T-cell (primary cell): ENCODE measurements around the gene LAIR1. TPM values are rescaled to one million over a fixed set of nuclear protein-coding genes. Genes with fewer than 3 reads are reported as not detected.
"Not testable (repeated sequence)": the region's sequence is repeated elsewhere in the genome, so short reads cannot be mapped to it uniquely, and the experiment has no call there.

ENCODE experiments used
- ATAC-seq, 4 experiments: fragments of 200-7000 bp in 3 of 4; fragments of 150-1000 bp in 1 of 4; cut with Tn5 transposase; replicated peaks in 1 of 4; 1 replicate in 3 of 4; 2 replicates in 1 of 4; pipeline ENCODE4 v1.10.0; 2021; ENCODE audit warnings: moderate library complexity in 3 of 4, mild to moderate bottlenecking in 2 of 4, moderate number of reproducible peaks in 1 of 4
- CTCF ChIA-PET, 2 donors: fragments of 300-600 bp; sonication (Branson Sonifier 250); formaldehyde crosslinking; loops; one replicate each; lab custom pipeline; 2022; ENCODE audit warnings: antibody characterized with exemption in 2 of 2; lab: Charles Lee
- POLR2A ChIA-PET, 2 donors: fragments of 300-600 bp; sonication (Branson Sonifier 250); formaldehyde crosslinking; loops; one replicate each; lab custom pipeline; 2022; ENCODE audit warnings: antibody characterized with exemption in 2 of 2; lab: Charles Lee
- DNase-seq, 35 experiments: peaks; one replicate each; pipeline versions ENCODE4 v3.0.0 to v3.0.0-alpha.2; 2013 to 2023
- H3K27ac ChIP-seq: one replicate; pipeline ENCODE4 v1.5.1; 2013; ENCODE audit warnings: low read length
- H3K27me3 ChIP-seq, 2 experiments: replicated peaks in 1 of 2; 1 replicate in 1 of 2; 2 replicates in 1 of 2; pipeline versions ENCODE4 v1.6.1 to v1.7.0; 2013; ENCODE audit warnings: low read length in 1 of 2, mixed read lengths in 1 of 2; ENCODE audit not compliant: control insufficient read depth in 2 of 2, insufficient read depth in 2 of 2; ENCODE audit errors: extremely low read depth in 1 of 2
- H3K36me3 ChIP-seq, 2 donors: 1 replicate in 1 of 2; 2 replicates in 1 of 2; pipeline versions ENCODE4 v1.6.1 to v1.7.0; 2013; ENCODE audit warnings: low read length in 1 of 2; ENCODE audit not compliant: control insufficient read depth in 2 of 2, insufficient read depth in 1 of 2; ENCODE audit errors: extremely low read depth in 1 of 2
- H3K4me1 ChIP-seq, 2 experiments: 1 replicate in 1 of 2; 2 replicates in 1 of 2; pipeline versions ENCODE4 v1.6.1 to v1.7.0; 2013; ENCODE audit warnings: low read length in 2 of 2, mixed read lengths in 1 of 2; ENCODE audit not compliant: insufficient read depth in 2 of 2, control insufficient read depth in 1 of 2; ENCODE audit errors: extremely low read depth in 1 of 2
- H3K4me3 ChIP-seq, 2 donors: 1 replicate in 1 of 2; 2 replicates in 1 of 2; pipeline versions ENCODE4 v1.5.1 to v1.7.0; 2013; ENCODE audit warnings: mild to moderate bottlenecking in 2 of 2, low read length in 1 of 2, moderate library complexity in 1 of 2; ENCODE audit not compliant: control insufficient read depth in 1 of 2; ENCODE audit errors: extremely low read depth in 1 of 2
- H3K9me3 ChIP-seq: 2 replicates; pipeline ENCODE4 v1.7.0; 2013
- H3K27ac Mint-ChIP-seq, 2 donors: one replicate each; pipeline ENCODE4 v1.8.0; 2020 to 2021; ENCODE audit warnings: mild to moderate bottlenecking in 2 of 2, mixed read lengths in 2 of 2
- H3K27me3 Mint-ChIP-seq, 2 donors: one replicate each; pipeline ENCODE4 v1.8.0; 2021 to 2022; ENCODE audit warnings: mixed read lengths in 2 of 2
- H3K36me3 Mint-ChIP-seq: one replicate; pipeline ENCODE4 v1.8.0; 2021; ENCODE audit warnings: mixed read lengths
- H3K4me1 Mint-ChIP-seq, 3 donors: one replicate each; pipeline ENCODE4 v1.8.0; 2020 to 2022; ENCODE audit warnings: mixed read lengths in 3 of 3, mild to moderate bottlenecking in 1 of 3
- H3K4me3 Mint-ChIP-seq, 3 donors: one replicate each; pipeline ENCODE4 v1.8.0; 2020 to 2022; ENCODE audit warnings: mild to moderate bottlenecking in 3 of 3, mixed read lengths in 3 of 3, moderate library complexity in 3 of 3
- H3K9me3 Mint-ChIP-seq, 3 donors: one replicate each; pipeline ENCODE4 v1.8.0; 2020 to 2022; ENCODE audit warnings: mixed read lengths in 3 of 3
- WGBS: methylation state at CpG from one replicate; pipeline ENCODE4 v1.1.5; 2013; ENCODE audit warnings: missing lambda C conversion rate; ENCODE audit not compliant: insufficient coverage; 5-methylcytosine and 5-hydroxymethylcytosine counted together
- total RNA-seq, 35 experiments: library from RNA in 6 of 35; stranded (reverse) in 6 of 35; fragments of 120-200 nt in 1 of 35; gene quantifications; one replicate each; pipeline versions ENCODE4 v1.2.1 to v1.2.4 and lab custom pipeline; 2013 to 2026

LAIR1 gene
- total RNA-seq, 5 donors from 2014 or later (not counting 1 experiment from before 2014, with no cell fraction given) = 40.2 to 66.0 (median 59.7) TPM

- Histone ChIP-seq H3K4me3 (no peak overlapping the region), H3K27me3 (peaks cover 0 to 14% of the 10 kb centered on the region in 2 experiments), H3K27ac (no peak overlapping the region), H3K9me3 (no peaks in the 10 kb centered on the region), H3K36me3 (no peaks in the 10 kb centered on the region), H3K4me1 (peaks cover 0 to 5% of the 10 kb centered on the region in 2 experiments)
- Mint-ChIP-seq H3K36me3 (no peaks in the 10 kb centered on the region), H3K27ac (no peak overlapping the region), H3K4me1 (peaks cover 8 to 15% (median 14%) of the 10 kb centered on the region in 3 donors), H3K9me3 (no peaks in the 10 kb centered on the region), H3K27me3 (no peaks in the 10 kb centered on the region), H3K4me3 (no peak overlapping the region)
- WGBS = 48% methylated on average over 2 of the region's 7 CpGs
- ChIA-PET POLR2A (no interaction called here), CTCF (no interaction called here)
- DNase-seq = no peak
- no peak for ATAC-seq
These were observed 33.1 kb downstream of the LAIR1 start for GRCh38 chr19:54331626-54332025.

- Histone ChIP-seq H3K36me3 (no peaks in the 10 kb centered on the region), H3K27ac (no peak overlapping the region), H3K4me3 (no peak overlapping the region), H3K4me1 (peaks cover 0 to 10% of the 10 kb centered on the region in 2 experiments), H3K27me3 (peaks cover 0 to 11% of the 10 kb centered on the region in 2 experiments), H3K9me3 (no peaks in the 10 kb centered on the region)
- Mint-ChIP-seq H3K4me1 (peaks cover 14 to 24% (median 22%) of the 10 kb centered on the region in 3 donors), H3K27ac (no peak overlapping the region), H3K36me3 (no peaks in the 10 kb centered on the region), H3K27me3 (peaks cover 4% of the 10 kb centered on the region in 2 donors), H3K4me3 (no peak overlapping the region), H3K9me3 (no peaks in the 10 kb centered on the region)
- 91% methylated on average over 9 of the region's 14 CpGs for WGBS
- ChIA-PET CTCF (interaction anchor here in 1 of 2 donors (0.6 kb wide), 1 partner anchor 728 kb away, joined by 6 read pairs; no protein-coding TSS in a partner anchor), POLR2A (no interaction called here)
- no peak for ATAC-seq
- DNase-seq = no peak
These were observed 35.1 kb downstream of the LAIR1 start for GRCh38 chr19:54329476-54330165.

DNA sequence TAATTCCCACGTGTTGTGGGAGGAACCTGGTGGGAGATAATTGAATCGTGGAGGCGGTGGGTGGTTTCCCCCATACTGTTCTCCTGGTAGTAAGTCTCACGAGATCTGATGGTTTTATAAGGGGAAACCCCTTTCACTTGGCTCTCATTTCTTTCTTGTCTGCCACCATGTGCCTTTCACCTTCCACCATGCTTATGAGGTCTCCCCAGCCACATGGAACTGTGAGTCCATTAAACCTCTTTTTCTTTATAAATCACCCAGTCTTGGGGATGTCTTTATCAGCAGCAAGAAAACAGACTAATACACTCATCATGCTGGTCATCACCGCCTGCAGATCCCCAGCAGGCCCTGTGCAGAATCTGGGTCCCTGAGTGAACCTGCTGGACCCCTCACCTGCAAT lies 36.0 kb downstream of the LAIR1 start:
- H3K4me3 Mint-ChIP-seq, DNase-seq, H3K27me3 Mint-ChIP-seq, H3K4me3 ChIP-seq, H3K4me1 ChIP-seq, H3K9me3 Mint-ChIP-seq, H3K36me3 ChIP-seq, H3K27ac Mint-ChIP-seq, ATAC-seq, H3K27ac ChIP-seq, POLR2A ChIA-PET, CTCF ChIA-PET, H3K36me3 Mint-ChIP-seq, H3K9me3 ChIP-seq: not testable (repeated sequence)
- H3K27me3 ChIP-seq = peaks cover 0 to 11% of the 10 kb centered on the region in 2 experiments
- WGBS = 100% methylated on average over 1 of the region's 5 CpGs
- peaks cover 14 to 24% (median 22%) of the 10 kb centered on the region in 3 donors for H3K4me1 Mint-ChIP-seq

- ATAC-seq (peak in 2 of 4 experiments; percentile 6 to 8), DNase-seq (no peak)
- ChIA-PET CTCF (no interaction called here), POLR2A (interaction anchor here in 1 of 2 donors (0.7 kb wide), 1 partner anchor 46 kb away, joined by 3 read pairs; no protein-coding TSS in a partner anchor)
- Mint-ChIP-seq H3K27me3 (peaks cover 8 to 11% of the 10 kb centered on the region in 2 donors), H3K36me3 (no peaks in the 10 kb centered on the region), H3K27ac (no peak overlapping the region), H3K9me3 (no peaks in the 10 kb centered on the region), H3K4me1 (peaks cover 14 to 24% (median 22%) of the 10 kb centered on the region in 3 donors), H3K4me3 (no peak overlapping the region)
- Histone ChIP-seq H3K27ac (no peak overlapping the region), H3K27me3 (peaks cover 0 to 6% of the 10 kb centered on the region in 2 experiments), H3K4me3 (no peak overlapping the region), H3K9me3 (no peaks in the 10 kb centered on the region), H3K4me1 (peaks cover 0 to 10% of the 10 kb centered on the region in 2 experiments), H3K36me3 (no peaks in the 10 kb centered on the region)
- 85% methylated on average over 2 of the region's 5 CpGs for whole genome bisulfite sequencing
These were observed 39.1 kb downstream of the LAIR1 start for GRCh38 chr19:54325631-54326030.

DNA sequence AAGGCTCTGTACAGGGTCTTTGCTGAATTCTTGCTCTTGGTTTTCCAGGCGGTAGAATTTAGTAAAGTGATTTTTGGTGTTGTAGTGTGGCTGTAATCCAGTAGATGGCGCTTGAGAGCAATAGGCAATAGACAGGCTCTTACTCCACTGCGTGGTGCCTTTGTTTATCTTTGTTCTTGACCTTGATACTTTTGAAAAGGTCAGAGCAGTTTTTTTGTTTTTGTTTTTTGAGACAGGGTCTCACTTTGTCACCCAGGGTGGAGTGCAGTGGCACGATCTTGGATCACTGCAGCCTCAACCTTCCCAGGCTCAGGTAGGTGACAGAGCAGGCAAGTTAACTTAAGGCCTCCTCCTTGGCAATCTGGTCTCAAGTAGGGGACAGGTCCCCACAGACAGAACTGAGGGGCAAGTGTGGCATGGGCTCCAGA lies 39.5 kb downstream of the LAIR1 start:
- Histone ChIP-seq H3K27ac (no peak overlapping the region), H3K27me3 (peaks cover 0 to 5% of the 10 kb centered on the region in 2 experiments), H3K4me1 (peaks cover 0 to 10% of the 10 kb centered on the region in 2 experiments), H3K36me3 (no peaks in the 10 kb centered on the region), H3K4me3 (no peak overlapping the region), H3K9me3 (no peaks in the 10 kb centered on the region)
- peak overlapping the region in 1 of 2 donors; percentile 27 for H3K27ac Mint-ChIP-seq
- DNase-seq (peak in 29 of 35 experiments; percentile 7 to 81 (median 38)), ATAC-seq (peak; percentile 70 to 84 (median 78))
- WGBS = 15% methylated on average over 3 of the region's 4 CpGs
- no peak overlapping the region for H3K4me3 Mint-ChIP-seq
- H3K4me1 Mint-ChIP-seq = peaks cover 14 to 24% (median 22%) of the 10 kb centered on the region in 3 donors
- CTCF ChIA-PET = interaction anchor here (0.8 to 1.8 kb wide), 5 partner anchors 63 to 67 kb away, joined by 3 to 10 read pairs (median 4); no protein-coding TSS in a partner anchor
- no peaks in the 10 kb centered on the region for H3K9me3 Mint-ChIP-seq
- peaks cover 11% of the 10 kb centered on the region in 2 donors for H3K27me3 Mint-ChIP-seq
- POLR2A ChIA-PET = no interaction called here
- H3K36me3 Mint-ChIP-seq = no peaks in the 10 kb centered on the region

DNA sequence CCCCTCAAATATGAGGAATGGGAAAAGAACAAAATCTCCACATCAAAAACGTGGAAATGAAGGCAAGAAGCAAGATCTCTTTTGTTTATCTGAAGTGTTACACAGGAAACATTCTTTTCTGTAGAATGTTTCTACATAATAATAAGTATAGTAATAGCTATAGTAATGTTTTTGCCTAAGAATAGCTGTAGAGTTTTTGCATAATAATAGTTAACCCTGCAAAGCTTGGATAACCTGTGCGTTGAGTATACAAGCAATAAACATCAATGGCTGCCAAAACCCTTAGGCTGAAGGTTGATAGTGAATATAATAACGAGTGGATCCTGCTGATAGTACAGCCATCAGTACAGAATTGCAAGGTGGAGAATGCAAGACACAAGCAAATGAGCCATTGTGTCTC lies 40.7 kb downstream of the LAIR1 start:
- ChIA-PET POLR2A (no interaction called here), CTCF (interaction anchor here (1.0 to 1.8 kb wide), 4 partner anchors 64 to 68 kb away, joined by 3 to 10 read pairs (median 4); no protein-coding TSS in a partner anchor)
- Mint-ChIP-seq H3K36me3 (no peaks in the 10 kb centered on the region), H3K4me1 (peaks cover 14 to 24% (median 22%) of the 10 kb centered on the region in 3 donors), H3K27me3 (peaks cover 11 to 14% of the 10 kb centered on the region in 2 donors), H3K9me3 (no peaks in the 10 kb centered on the region), H3K27ac (no peak overlapping the region), H3K4me3 (no peak overlapping the region)
- no peak for DNase-seq
- H3K27ac ChIP-seq = no peak overlapping the region
- H3K27me3 ChIP-seq = peaks cover 0 to 9% of the 10 kb centered on the region in 2 experiments
- WGBS = 80% methylated on average over 1 of the region's 3 CpGs
- peaks cover 0 to 10% of the 10 kb centered on the region in 2 experiments for H3K4me1 ChIP-seq
- no peak for ATAC-seq
- no peak overlapping the region for H3K4me3 ChIP-seq
- H3K36me3 ChIP-seq = no peaks in the 10 kb centered on the region
- no peaks in the 10 kb centered on the region for H3K9me3 ChIP-seq
